Lung microvascular endothelial cell (primary cell): Measurements from ENCODE around the gene CMTM4. TPM values are rescaled to one million over a fixed set of nuclear protein-coding genes. Genes with fewer than 3 reads are reported as not detected.
"Not testable (repeated sequence)": the region's sequence is repeated elsewhere in the genome, so short reads cannot be mapped to it uniquely, and the experiment has no call there.

Experiments used
- DNase-seq, 2 donors: peaks; one replicate each; pipeline versions ENCODE4 v3.0.0 to v3.0.0-alpha.2; 2010; ENCODE audit warnings: low read depth in 2 of 2
- total RNA-seq: library from RNA; depleted of rRNA; stranded (reverse); fragments of >200 nt; gene quantifications from 2 replicates; pipeline ENCODE4 v1.2.1, GENCODE V29; 2014

Gene CMTM4
- total RNA-seq, 1 donor from 2014 or later = 5.4 TPM

- no peak for DNase-seq
Observed at GRCh38 chr16:66647866-66648265, 48.7 kb downstream of the CMTM4 start.

GRCh38 chr16:66641387-66641786 lies 55.2 kb downstream of the CMTM4 start:
- DNase-seq = no peak

GRCh38 chr16:66640724-66641314 lies 55.7 kb downstream of the CMTM4 start:
- DNase-seq = no peak

- no peak for DNase-seq
Observed at GRCh38 chr16:66639091-66639885, 57.3 kb downstream of the CMTM4 start.

GRCh38 chr16:66637806-66638205 lies 58.7 kb downstream of the CMTM4 start:
- DNase-seq = no peak

- no peak for DNase-seq
Observed at GRCh38 chr16:66636199-66636598, 60.3 kb downstream of the CMTM4 start.

GRCh38 chr16:66635406-66635805 lies 61.1 kb downstream of the CMTM4 start:
- no peak for DNase-seq

- DNase-seq = no peak
Observed at GRCh38 chr16:66634527-66635196, 61.9 kb downstream of the CMTM4 start.

GRCh38 chr16:66631558-66631957 lies 65.0 kb downstream of the CMTM4 start:
- DNase-seq = not testable (repeated sequence)

GRCh38 chr16:66630561-66631260 lies 65.8 kb downstream of the CMTM4 start:
- DNase-seq = not testable (repeated sequence)

GRCh38 chr16:66629856-66630255 lies 66.7 kb downstream of the CMTM4 start:
- DNase-seq = no peak

- not testable (repeated sequence) for DNase-seq
Observed at GRCh38 chr16:66627611-66628378, 68.7 kb downstream of the CMTM4 start.

- no peak for DNase-seq
Observed at GRCh38 chr16:66623755-66624154, 72.8 kb downstream of the CMTM4 start.

- no peak for DNase-seq
Observed at GRCh38 chr16:66622863-66623262, 73.7 kb downstream of the CMTM4 start.

- no peak for DNase-seq
Observed at GRCh38 chr16:66621973-66622372, 74.6 kb downstream of the CMTM4 start.

- no peak for DNase-seq
Observed at GRCh38 chr16:66620429-66620795, 76.1 kb downstream of the CMTM4 start.

GRCh38 chr16:66619534-66620428 lies 76.8 kb downstream of the CMTM4 start:
- peak in 1 of 2 donors; percentile 18 for DNase-seq

- peak in 1 of 2 donors; percentile 83 for DNase-seq
Observed at GRCh38 chr16:66618588-66619375, 77.8 kb downstream of the CMTM4 start.

GRCh38 chr16:66617728-66618127 lies 78.8 kb downstream of the CMTM4 start:
- DNase-seq = no peak
